GM21717 (cell line): ENCODE data around the gene IRX4.

Experiments
- ATAC-seq: cut with Tn5 transposase; IDR thresholded peaks from one replicate; pipeline ENCODE4 v1.9.1; 2021; ENCODE audit warnings: mild to moderate bottlenecking, moderate library complexity; ENCODE audit not compliant: unreplicated experiment

Gene IRX4

DNA sequence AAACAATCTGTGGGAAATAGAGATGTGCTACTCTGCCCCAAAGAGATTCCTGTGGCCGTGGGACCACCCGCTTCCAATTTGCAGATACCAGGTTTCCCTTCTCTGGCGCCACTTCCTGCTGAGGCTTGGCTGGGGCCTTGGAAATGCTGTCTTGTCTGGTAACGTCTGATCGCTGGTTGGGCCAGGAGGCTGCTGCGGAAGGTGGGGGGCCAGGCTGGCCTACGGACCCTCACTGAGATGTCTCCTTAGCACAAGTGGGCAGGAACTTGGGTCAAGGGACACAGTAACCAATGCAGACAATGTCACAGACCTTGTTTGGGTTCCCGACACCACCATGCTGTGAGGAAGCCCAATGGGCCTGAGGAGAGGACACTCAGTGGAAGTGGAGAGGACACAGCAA is 31.7 kb upstream of the IRX4 start:
- ATAC-seq = no peak

DNA sequence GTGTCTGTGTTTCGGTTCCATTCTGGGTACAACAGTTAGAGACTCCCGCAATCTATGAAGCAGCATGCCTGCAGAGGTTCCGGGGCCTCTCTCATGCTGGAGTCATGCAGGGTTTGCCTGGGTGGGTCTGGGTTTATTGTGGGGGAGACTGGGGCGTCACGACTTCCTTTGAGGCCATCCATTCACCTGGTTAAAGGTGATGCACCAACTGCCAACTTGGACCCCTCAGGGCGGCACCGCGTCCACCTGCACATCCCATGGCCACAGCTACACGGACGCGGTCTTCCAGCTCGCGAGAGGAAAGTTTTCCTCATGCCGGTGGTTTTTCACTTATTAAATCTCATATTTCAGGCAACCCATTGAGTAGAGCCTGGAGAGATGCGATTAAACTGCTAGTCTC is 30.9 kb upstream of the IRX4 start:
- no peak for ATAC-seq

GRCh38 chr5:1912951-1913565 is 30.3 kb upstream of the IRX4 start:
- ATAC-seq = no peak

- no peak for ATAC-seq
Observed at GRCh38 chr5:1911773-1912235, 29.1 kb upstream of the IRX4 start.

- no peak for ATAC-seq
Observed at GRCh38 chr5:1910861-1911772, 28.4 kb upstream of the IRX4 start.

GRCh38 chr5:1910081-1910760 is 27.5 kb upstream of the IRX4 start:
- no peak for ATAC-seq

- no peak for ATAC-seq
Observed at GRCh38 chr5:1909346-1909985, 26.7 kb upstream of the IRX4 start.

DNA sequence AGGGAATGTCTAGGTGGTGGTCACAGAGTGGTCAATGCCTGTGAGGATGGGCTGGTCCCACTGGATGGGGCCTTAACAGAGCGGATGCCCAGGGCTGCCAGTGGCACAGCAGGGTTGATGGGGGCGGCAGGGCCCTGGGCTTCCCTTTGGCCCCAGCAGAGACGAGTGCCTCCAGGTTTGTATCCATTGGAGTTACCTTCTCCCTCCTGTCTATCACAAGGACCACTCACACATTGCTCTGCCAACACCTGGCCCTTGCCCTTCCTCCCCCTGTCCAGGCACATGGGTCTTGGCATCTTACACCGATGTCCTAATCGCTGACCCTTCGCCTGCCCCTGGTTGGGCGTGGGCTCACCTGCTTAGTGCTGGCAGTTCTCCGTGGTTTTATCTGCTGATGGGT is 26.2 kb upstream of the IRX4 start:
- ATAC-seq = no peak

DNA sequence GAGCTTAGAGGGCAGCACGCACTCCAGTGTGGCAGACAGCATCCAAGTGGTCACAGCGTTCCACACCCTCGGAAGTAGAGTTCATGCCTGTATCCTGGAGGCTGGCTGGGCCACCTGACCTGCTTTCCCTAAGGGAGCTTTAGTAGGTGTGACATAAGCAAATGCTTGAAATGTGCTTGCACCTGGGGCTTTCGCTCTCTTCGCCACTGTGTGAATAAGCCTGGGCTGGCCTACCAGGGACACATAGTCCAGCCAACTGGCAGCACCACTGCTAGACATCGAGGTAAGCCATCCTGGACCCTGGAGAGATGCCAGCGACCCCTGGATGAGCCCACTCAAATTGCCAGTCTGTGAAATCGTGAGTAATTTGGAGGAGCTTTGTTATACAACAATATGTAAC is 24.9 kb upstream of the IRX4 start:
- ATAC-seq = no peak

DNA sequence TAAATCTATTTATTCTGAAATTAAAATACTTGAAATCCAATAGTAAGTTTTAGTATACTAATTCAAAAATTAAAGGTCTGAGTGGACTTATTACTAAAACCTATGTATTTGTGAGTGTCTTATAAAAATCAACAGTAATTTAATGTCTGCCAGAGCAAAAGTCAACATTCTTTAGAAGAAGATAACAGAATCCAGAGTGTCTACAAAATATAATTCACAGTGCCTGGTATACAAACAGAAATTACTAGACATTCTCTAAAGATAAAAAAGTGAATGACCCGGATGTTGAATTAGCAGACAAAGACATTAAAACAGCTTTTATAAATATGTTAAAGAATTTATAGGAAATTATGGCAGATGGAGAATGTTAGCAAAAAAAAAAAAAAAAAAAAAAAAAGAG is 22.4 kb upstream of the IRX4 start:
- ATAC-seq = no peak

DNA sequence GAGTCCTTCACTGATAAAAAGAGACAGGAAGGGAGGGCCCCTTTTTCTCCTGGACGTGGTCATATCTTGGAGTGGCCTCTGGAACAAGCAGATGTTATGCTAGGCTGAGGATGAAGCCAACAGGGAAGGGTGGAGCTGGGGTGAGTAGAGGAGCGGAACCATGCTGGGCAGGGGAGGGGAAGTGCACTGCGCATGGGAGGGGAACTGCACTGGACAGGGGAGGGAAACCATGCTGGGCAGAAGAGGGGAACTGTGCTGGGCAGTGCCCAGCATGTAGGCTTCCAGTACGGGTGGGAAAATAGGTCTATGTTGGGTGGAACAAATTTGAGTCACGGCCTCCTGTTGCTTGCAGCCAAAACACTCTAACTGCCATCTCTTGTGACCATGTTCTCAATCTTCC is 19.3 kb upstream of the IRX4 start:
- ATAC-seq = no peak

DNA sequence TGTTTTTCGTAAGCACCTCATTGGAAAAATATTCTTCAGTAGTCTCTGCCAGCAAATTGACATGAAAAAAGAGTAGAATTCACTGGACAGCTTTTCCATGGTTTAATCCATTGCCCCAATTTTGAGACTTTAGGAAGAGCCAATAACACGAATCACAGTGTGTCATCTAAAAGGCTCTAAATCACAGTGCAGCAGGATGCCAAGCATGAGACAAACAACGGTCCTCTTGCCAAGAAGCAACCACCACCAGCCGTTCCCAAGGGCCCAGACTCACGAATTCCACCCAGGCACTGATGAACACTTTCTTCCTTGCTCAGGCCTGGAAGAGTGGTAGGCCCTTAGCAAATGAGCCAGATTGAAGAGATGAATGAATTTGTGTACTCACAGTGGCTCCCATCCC is 18.3 kb upstream of the IRX4 start:
- no peak for ATAC-seq

DNA sequence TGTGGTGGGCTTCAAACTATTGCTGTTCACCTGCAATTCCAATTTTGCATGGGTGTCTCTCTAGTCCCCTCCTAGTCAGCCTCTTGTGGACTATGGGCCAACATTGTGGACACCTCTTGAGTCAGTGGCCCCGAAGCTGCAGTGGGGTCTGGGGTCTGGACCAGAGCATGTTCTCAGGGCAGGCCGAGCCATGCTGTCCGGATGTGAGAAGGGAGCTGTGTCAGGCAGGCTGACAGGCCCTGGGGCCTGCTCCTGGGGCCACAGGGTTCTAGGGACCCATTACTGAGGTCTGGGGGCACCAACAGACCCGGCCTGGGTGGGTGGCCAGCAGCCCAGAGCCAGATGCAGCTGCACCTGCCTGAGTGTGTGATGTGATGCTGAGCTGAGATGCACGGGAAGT is 16.5 kb upstream of the IRX4 start:
- ATAC-seq = no peak

DNA sequence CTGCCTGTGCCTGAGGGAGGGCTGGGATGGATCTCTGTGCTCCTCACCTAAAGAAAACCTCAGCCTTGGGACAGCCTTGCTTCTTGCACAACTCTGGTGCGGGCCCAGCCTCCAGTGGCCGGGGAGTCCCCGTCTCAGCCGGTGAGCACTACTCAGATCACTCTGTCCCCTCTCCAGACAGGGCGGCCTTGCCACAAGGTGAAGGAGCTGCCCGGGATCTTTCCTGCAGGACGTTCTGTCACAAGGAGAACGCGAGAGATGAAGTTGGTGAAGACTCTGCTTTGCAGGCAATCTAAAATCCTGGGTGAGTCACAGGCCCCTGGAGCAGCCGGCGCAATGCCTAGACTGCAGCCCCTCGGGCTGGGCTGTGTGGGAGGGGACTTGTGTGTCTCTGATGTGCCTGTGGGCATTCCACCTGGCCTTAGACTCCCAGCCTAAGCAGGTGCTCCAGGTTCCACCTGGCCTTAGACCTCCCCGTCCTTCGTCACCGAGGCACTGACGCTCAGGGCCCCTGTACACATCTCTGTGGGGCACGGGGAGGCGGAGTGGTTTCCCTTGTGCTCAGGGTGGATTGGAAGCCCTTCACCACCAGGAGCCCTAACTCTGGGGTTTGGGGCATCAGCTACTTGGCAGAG is 15.2 kb upstream of the IRX4 start:
- ATAC-seq = no peak

- ATAC-seq = no peak
Observed at GRCh38 chr5:1897386-1897785, 14.7 kb upstream of the IRX4 start.

- no peak for ATAC-seq
Observed at GRCh38 chr5:1896602-1897376, 14.1 kb upstream of the IRX4 start.

GRCh38 chr5:1895739-1896420 is 13.2 kb upstream of the IRX4 start:
- ATAC-seq = no peak

DNA sequence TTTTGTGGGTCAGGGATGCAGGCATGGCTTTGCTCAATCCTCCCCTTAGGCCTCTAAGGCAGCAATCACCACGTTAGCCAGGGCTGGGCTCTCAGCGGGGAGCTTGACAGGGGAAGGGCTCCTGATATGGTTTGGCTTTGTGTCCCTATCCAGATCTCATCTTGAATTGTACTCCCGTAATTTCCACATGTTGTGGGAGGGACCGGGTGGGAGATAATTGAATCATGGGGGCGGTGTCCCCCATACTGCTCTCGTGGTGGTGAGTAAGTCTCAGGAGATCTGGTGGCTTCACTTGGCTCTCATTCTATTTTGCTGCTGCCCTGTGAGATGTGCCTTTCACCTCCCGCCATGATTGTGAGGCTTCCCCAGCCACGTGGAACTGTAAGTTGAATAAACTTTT is 11.5 kb upstream of the IRX4 start:
- no peak for ATAC-seq

DNA sequence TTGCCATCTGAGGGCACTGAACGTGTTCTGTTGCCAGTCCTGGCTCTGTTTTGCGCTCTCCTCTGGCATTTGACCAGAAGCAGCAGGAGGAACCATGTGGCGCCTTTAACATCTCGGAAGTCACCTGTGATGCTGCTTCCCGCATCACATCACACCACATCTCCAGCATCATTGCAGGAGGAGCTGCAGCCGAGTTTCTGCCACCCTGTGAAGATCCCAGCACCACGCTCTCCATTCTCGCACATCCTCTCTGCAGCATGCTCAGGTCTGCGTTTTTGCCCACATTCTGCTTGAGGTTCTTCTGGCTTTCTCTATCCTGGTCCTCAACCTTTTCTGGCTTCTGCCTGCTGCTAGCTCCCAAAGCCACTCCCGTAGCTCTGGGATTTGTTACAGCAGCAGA is 11.0 kb upstream of the IRX4 start:
- no peak for ATAC-seq
